Measurements from ENCODE around the gene POLK. TPM values are rescaled to one million over a fixed set of nuclear protein-coding genes. Genes with fewer than 3 reads are reported as not detected.
"Not testable (repeated sequence)": the region's sequence is repeated elsewhere in the genome, so short reads cannot be mapped to it uniquely, and the experiment has no call there.

Gene POLK
- total RNA-seq, 5 donors from 2014 or later (not counting 1 experiment from before 2014, with no cell fraction given) = 21.8 to 26.2 (median 25.0) TPM

DNA sequence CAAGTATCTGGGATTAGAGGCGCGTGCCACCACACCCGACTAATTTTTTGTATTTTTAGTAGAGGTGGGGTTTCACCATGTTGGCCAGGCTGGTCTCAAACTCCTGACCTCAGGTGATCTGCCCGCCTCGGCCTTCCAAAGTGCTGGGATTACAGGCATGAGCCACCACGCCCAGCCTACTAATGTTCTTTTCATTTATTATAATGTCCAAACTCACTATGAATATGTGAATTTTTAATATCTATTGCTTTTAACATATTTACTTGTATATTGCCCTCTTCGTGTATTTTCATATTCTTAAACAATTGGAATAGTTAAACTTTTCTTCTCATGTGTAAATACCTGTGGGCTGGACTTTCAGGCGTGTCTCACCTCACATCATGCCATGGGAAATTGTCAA lies 66.6 kb downstream of the POLK start:
- H3K4me1 ChIP-seq (ENCODE audit: control insufficient read depth in 1 of 2, extremely low read depth in 1 of 2, insufficient read depth in 2 of 2, low read length in 2 of 2); H3K4me3 ChIP-seq (ENCODE audit: control insufficient read depth in 1 of 2, extremely low read depth in 1 of 2, low read length in 1 of 2); H3K9me3 Mint-ChIP-seq; H3K27ac ChIP-seq (ENCODE audit: low read length); H3K27me3 Mint-ChIP-seq; DNase-seq; H3K4me3 Mint-ChIP-seq; H3K27me3 ChIP-seq (replicated peaks in 1 of 2; ENCODE audit: control insufficient read depth in 2 of 2, extremely low read depth in 1 of 2, insufficient read depth in 2 of 2, low read length in 1 of 2); H3K9me3 ChIP-seq; H3K27ac Mint-ChIP-seq; CTCF ChIA-PET; ATAC-seq (replicated peaks in 1 of 4); H3K4me1 Mint-ChIP-seq; POLR2A ChIA-PET: not testable (repeated sequence)
- WGBS (ENCODE audit: insufficient coverage) = no CpG with 5 or more reads among the region's 8 CpGs
- H3K36me3 ChIP-seq (ENCODE audit: control insufficient read depth in 2 of 2, extremely low read depth in 1 of 2, insufficient read depth in 1 of 2, low read length in 1 of 2) = peaks cover 0 to 12% of the 10 kb centered on the region in 2 donors
- peaks cover 33% of the 10 kb centered on the region for H3K36me3 Mint-ChIP-seq

DNA sequence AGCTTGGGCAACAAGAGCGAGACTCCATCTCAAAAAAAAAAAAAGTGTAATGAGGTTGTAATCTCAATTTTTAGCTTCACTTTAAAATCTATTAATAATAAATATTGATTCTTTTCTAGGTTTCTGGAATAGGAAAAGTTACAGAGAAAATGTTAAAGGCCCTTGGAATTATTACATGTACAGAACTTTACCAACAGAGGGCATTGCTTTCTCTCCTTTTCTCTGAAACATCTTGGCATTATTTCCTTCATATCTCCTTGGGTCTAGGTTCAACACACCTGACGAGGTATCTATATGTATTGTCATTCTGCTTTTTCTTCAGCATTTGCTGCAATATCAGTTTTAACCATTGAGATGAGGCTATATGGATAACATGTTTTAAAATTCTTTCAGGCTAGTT lies 73.0 kb downstream of the POLK start:
- DNase-seq = no peak
- CTCF ChIA-PET = no interaction called here
- Histone ChIP-seq H3K4me3 (ENCODE audit: control insufficient read depth in 1 of 2, extremely low read depth in 1 of 2, low read length in 1 of 2) (no peak overlapping the region), H3K27ac (ENCODE audit: low read length) (no peak overlapping the region), H3K9me3 (no peaks in the 10 kb centered on the region), H3K4me1 (ENCODE audit: control insufficient read depth in 1 of 2, extremely low read depth in 1 of 2, insufficient read depth in 2 of 2, low read length in 2 of 2) (no peaks in the 10 kb centered on the region), H3K36me3 (ENCODE audit: control insufficient read depth in 2 of 2, extremely low read depth in 1 of 2, insufficient read depth in 1 of 2, low read length in 1 of 2) (peaks cover 0 to 13% of the 10 kb centered on the region in 2 donors), H3K27me3 (replicated peaks in 1 of 2; ENCODE audit: control insufficient read depth in 2 of 2, extremely low read depth in 1 of 2, insufficient read depth in 2 of 2, low read length in 1 of 2) (no peaks in the 10 kb centered on the region)
- no peak for ATAC-seq (replicated peaks in 1 of 4)
- peaks cover 27% of the 10 kb centered on the region for H3K36me3 Mint-ChIP-seq
- POLR2A ChIA-PET = no interaction called here
- H3K27ac Mint-ChIP-seq = no peak overlapping the region
- WGBS (ENCODE audit: insufficient coverage) = no CpG with 5 or more reads among the region's 2 CpGs
- H3K9me3 Mint-ChIP-seq = no peaks in the 10 kb centered on the region
- H3K27me3 Mint-ChIP-seq = no peaks in the 10 kb centered on the region
- no peak overlapping the region for H3K4me3 Mint-ChIP-seq
- H3K4me1 Mint-ChIP-seq = peaks cover 0 to 3% (median 2%) of the 10 kb centered on the region in 3 donors

DNA sequence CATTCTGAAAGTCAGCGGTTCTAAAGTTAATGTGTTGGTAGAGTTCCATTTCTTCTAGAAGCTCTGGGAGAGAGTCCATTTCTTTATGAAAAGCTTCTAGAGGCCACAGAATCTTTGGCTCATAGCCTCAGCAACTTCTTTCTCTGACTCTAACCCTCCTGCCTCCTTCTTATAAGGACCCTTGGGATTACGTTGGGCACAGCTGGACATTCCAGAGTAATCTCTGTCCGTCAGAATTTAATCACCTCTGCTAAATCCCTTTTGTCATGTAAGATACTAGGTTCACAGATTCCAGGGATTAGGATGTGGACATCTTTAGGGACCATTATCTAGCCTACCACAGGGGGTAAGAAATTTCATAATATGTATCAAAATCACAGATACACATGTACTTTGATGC lies 77.0 kb downstream of the POLK start:
- ChIA-PET CTCF (no interaction called here), POLR2A (no interaction called here)
- H3K9me3 ChIP-seq = no peaks in the 10 kb centered on the region
- no peaks in the 10 kb centered on the region for H3K27me3 Mint-ChIP-seq
- ATAC-seq (replicated peaks in 1 of 4) (no peak), DNase-seq (no peak)
- no peaks in the 10 kb centered on the region for H3K9me3 Mint-ChIP-seq
- WGBS (ENCODE audit: insufficient coverage) = no CpG with 5 or more reads among the region's 3 CpGs
- H3K4me3 ChIP-seq (ENCODE audit: control insufficient read depth in 1 of 2, extremely low read depth in 1 of 2, low read length in 1 of 2) = no peak overlapping the region
- H3K36me3 Mint-ChIP-seq = peaks cover 45% of the 10 kb centered on the region
- H3K27ac Mint-ChIP-seq = no peak overlapping the region
- H3K4me3 Mint-ChIP-seq = no peak overlapping the region
- no peaks in the 10 kb centered on the region for H3K4me1 ChIP-seq (ENCODE audit: control insufficient read depth in 1 of 2, extremely low read depth in 1 of 2, insufficient read depth in 2 of 2, low read length in 2 of 2)
- H3K4me1 Mint-ChIP-seq = no peaks in the 10 kb centered on the region
- no peak overlapping the region for H3K27ac ChIP-seq (ENCODE audit: low read length)
- no peaks in the 10 kb centered on the region for H3K27me3 ChIP-seq (replicated peaks in 1 of 2; ENCODE audit: control insufficient read depth in 2 of 2, extremely low read depth in 1 of 2, insufficient read depth in 2 of 2, low read length in 1 of 2)
- H3K36me3 ChIP-seq (ENCODE audit: control insufficient read depth in 2 of 2, extremely low read depth in 1 of 2, insufficient read depth in 1 of 2, low read length in 1 of 2) = peaks cover 5 to 21% of the 10 kb centered on the region in 2 donors

- no peaks in the 10 kb centered on the region for H3K9me3 Mint-ChIP-seq
- H3K36me3 ChIP-seq (ENCODE audit: control insufficient read depth in 2 of 2, extremely low read depth in 1 of 2, insufficient read depth in 1 of 2, low read length in 1 of 2) = peaks cover 0 to 8% of the 10 kb centered on the region in 2 donors
- H3K4me1 Mint-ChIP-seq = peaks cover 8 to 16% (median 13%) of the 10 kb centered on the region in 3 donors
- H3K4me1 ChIP-seq (ENCODE audit: control insufficient read depth in 1 of 2, extremely low read depth in 1 of 2, insufficient read depth in 2 of 2, low read length in 2 of 2) = peaks cover 0 to 7% of the 10 kb centered on the region in 2 experiments
- peaks cover 57% of the 10 kb centered on the region for H3K36me3 Mint-ChIP-seq
- no peaks in the 10 kb centered on the region for H3K27me3 Mint-ChIP-seq
- no peak for ATAC-seq (replicated peaks in 1 of 4)
- no peak overlapping the region for H3K4me3 Mint-ChIP-seq
- H3K27me3 ChIP-seq (replicated peaks in 1 of 2; ENCODE audit: control insufficient read depth in 2 of 2, extremely low read depth in 1 of 2, insufficient read depth in 2 of 2, low read length in 1 of 2) = no peaks in the 10 kb centered on the region
- no peak overlapping the region for H3K4me3 ChIP-seq (ENCODE audit: control insufficient read depth in 1 of 2, extremely low read depth in 1 of 2, low read length in 1 of 2)
- DNase-seq = no peak
- POLR2A ChIA-PET = interaction anchor here in 1 of 2 donors (0.5 kb wide), 1 partner anchor 97 kb away, joined by 5 read pairs; no protein-coding TSS in a partner anchor
- H3K27ac ChIP-seq (ENCODE audit: low read length) = no peak overlapping the region
- CTCF ChIA-PET = no interaction called here
- no peaks in the 10 kb centered on the region for H3K9me3 ChIP-seq
- H3K27ac Mint-ChIP-seq = no peak overlapping the region
Observed at GRCh38 chr5:75600535-75600934, 88.8 kb downstream of the POLK start.

- peaks cover 50% of the 10 kb centered on the region for H3K36me3 Mint-ChIP-seq
- peaks cover 8 to 16% (median 13%) of the 10 kb centered on the region in 3 donors for H3K4me1 Mint-ChIP-seq
- no peak overlapping the region for H3K27ac ChIP-seq (ENCODE audit: low read length)
- H3K36me3 ChIP-seq (ENCODE audit: control insufficient read depth in 2 of 2, extremely low read depth in 1 of 2, insufficient read depth in 1 of 2, low read length in 1 of 2) = peaks cover 0 to 7% of the 10 kb centered on the region in 2 donors
- H3K27me3 ChIP-seq (replicated peaks in 1 of 2; ENCODE audit: control insufficient read depth in 2 of 2, extremely low read depth in 1 of 2, insufficient read depth in 2 of 2, low read length in 1 of 2) = no peaks in the 10 kb centered on the region
- no peak for ATAC-seq (replicated peaks in 1 of 4)
- H3K4me3 ChIP-seq (ENCODE audit: control insufficient read depth in 1 of 2, extremely low read depth in 1 of 2, low read length in 1 of 2) = no peak overlapping the region
- CTCF ChIA-PET = no interaction called here
- no peaks in the 10 kb centered on the region for H3K9me3 Mint-ChIP-seq
- no peak for DNase-seq
- no peak overlapping the region for H3K27ac Mint-ChIP-seq
- WGBS (ENCODE audit: insufficient coverage) = 100% methylated on average over 1 of the region's 1 CpG
- POLR2A ChIA-PET = no interaction called here
- no peak overlapping the region for H3K4me3 Mint-ChIP-seq
- peaks cover 0 to 7% of the 10 kb centered on the region in 2 experiments for H3K4me1 ChIP-seq (ENCODE audit: control insufficient read depth in 1 of 2, extremely low read depth in 1 of 2, insufficient read depth in 2 of 2, low read length in 2 of 2)
- no peaks in the 10 kb centered on the region for H3K27me3 Mint-ChIP-seq
- no peaks in the 10 kb centered on the region for H3K9me3 ChIP-seq
Observed at GRCh38 chr5:75601567-75601966, 89.9 kb downstream of the POLK start.

GRCh38 chr5:75601996-75602395 lies 90.3 kb downstream of the POLK start:
- Histone ChIP-seq H3K4me1 (ENCODE audit: control insufficient read depth in 1 of 2, extremely low read depth in 1 of 2, insufficient read depth in 2 of 2, low read length in 2 of 2) (peaks cover 0 to 7% of the 10 kb centered on the region in 2 experiments), H3K9me3 (no peaks in the 10 kb centered on the region), H3K27ac (ENCODE audit: low read length) (no peak overlapping the region), H3K4me3 (ENCODE audit: control insufficient read depth in 1 of 2, extremely low read depth in 1 of 2, low read length in 1 of 2) (no peak overlapping the region), H3K36me3 (ENCODE audit: control insufficient read depth in 2 of 2, extremely low read depth in 1 of 2, insufficient read depth in 1 of 2, low read length in 1 of 2) (peaks cover 0 to 7% of the 10 kb centered on the region in 2 donors), H3K27me3 (replicated peaks in 1 of 2; ENCODE audit: control insufficient read depth in 2 of 2, extremely low read depth in 1 of 2, insufficient read depth in 2 of 2, low read length in 1 of 2) (no peaks in the 10 kb centered on the region)
- Mint-ChIP-seq H3K4me1 (peaks cover 8 to 16% (median 13%) of the 10 kb centered on the region in 3 donors), H3K27me3 (no peaks in the 10 kb centered on the region), H3K9me3 (no peaks in the 10 kb centered on the region), H3K27ac (no peak overlapping the region), H3K4me3 (no peak overlapping the region), H3K36me3 (peaks cover 50% of the 10 kb centered on the region)
- DNase-seq (no peak), ATAC-seq (replicated peaks in 1 of 4) (no peak)
- POLR2A ChIA-PET = no interaction called here
- CTCF ChIA-PET = no interaction called here
- WGBS (ENCODE audit: insufficient coverage) = 97% methylated on average over 3 of the region's 3 CpGs

GRCh38 chr5:75603371-75603770 lies 91.7 kb downstream of the POLK start:
- Mint-ChIP-seq H3K9me3 (no peaks in the 10 kb centered on the region), H3K4me3 (no peak overlapping the region), H3K4me1 (peaks cover 8 to 16% (median 13%) of the 10 kb centered on the region in 3 donors), H3K27me3 (no peaks in the 10 kb centered on the region), H3K27ac (no peak overlapping the region), H3K36me3 (peaks cover 46% of the 10 kb centered on the region)
- Histone ChIP-seq H3K27ac (ENCODE audit: low read length) (no peak overlapping the region), H3K36me3 (ENCODE audit: control insufficient read depth in 2 of 2, extremely low read depth in 1 of 2, insufficient read depth in 1 of 2, low read length in 1 of 2) (peaks cover 0 to 7% of the 10 kb centered on the region in 2 donors), H3K27me3 (replicated peaks in 1 of 2; ENCODE audit: control insufficient read depth in 2 of 2, extremely low read depth in 1 of 2, insufficient read depth in 2 of 2, low read length in 1 of 2) (no peaks in the 10 kb centered on the region), H3K9me3 (no peaks in the 10 kb centered on the region), H3K4me3 (ENCODE audit: control insufficient read depth in 1 of 2, extremely low read depth in 1 of 2, low read length in 1 of 2) (no peak overlapping the region), H3K4me1 (ENCODE audit: control insufficient read depth in 1 of 2, extremely low read depth in 1 of 2, insufficient read depth in 2 of 2, low read length in 2 of 2) (peaks cover 0 to 7% of the 10 kb centered on the region in 2 experiments)
- ChIA-PET POLR2A (no interaction called here), CTCF (interaction anchor here in 1 of 2 donors (0.5 to 0.7 kb wide), 3 partner anchors 45 to 65 kb away, joined by 3 to 6 read pairs (median 3); no protein-coding TSS in a partner anchor)
- no peak for DNase-seq
- no peak for ATAC-seq (replicated peaks in 1 of 4)
